Epithelial cell of proximal tubule (primary cell): ENCODE results near the gene ANO4. TPM values are rescaled to one million over a fixed set of nuclear protein-coding genes. Genes with fewer than 3 reads are reported as not detected.

Experiments
- DNase-seq: peaks from one replicate; pipeline ENCODE4 v3.0.0-alpha.2; 2011; ENCODE audit warnings: low read depth
- H3K4me3 ChIP-seq: 2 replicates; pipeline ENCODE4 v1.5.1; 2011; ENCODE audit warnings: low read depth, mild to moderate bottlenecking, low read length
- CTCF ChIP-seq: conservative IDR thresholded peaks from 2 replicates; pipeline ENCODE4 v1.5.1; 2012; ENCODE audit warnings: low read depth, mild to moderate bottlenecking, low read length
- total RNA-seq: library from RNA; depleted of rRNA; stranded (reverse); fragments of >200 nt; gene quantifications from 2 replicates; pipeline ENCODE4 v1.2.3, GENCODE V29; 2015

ANO4 gene
- total RNA-seq, 1 donor from 2014 or later: 0.86 TPM

GRCh38 chr12:100860611-100861010, 66.0 kb downstream of the ANO4 start:
- H3K4me3 ChIP-seq: no peak overlapping the region
- no peak for TF ChIP-seq CTCF
- DNase-seq: peak; percentile 36

- no peak for TF ChIP-seq CTCF
- no peak overlapping the region for H3K4me3 ChIP-seq
- DNase-seq: no peak
Measured at GRCh38 chr12:100862676-100863075, 68.1 kb downstream of the ANO4 start.

GRCh38 chr12:100864366-100864765, 69.8 kb downstream of the ANO4 start:
- TF ChIP-seq CTCF: no peak
- no peak overlapping the region for H3K4me3 ChIP-seq
- no peak for DNase-seq

- no peak for TF ChIP-seq CTCF
- no peak overlapping the region for H3K4me3 ChIP-seq
- no peak for DNase-seq
Measured at GRCh38 chr12:100867639-100868393, 73.2 kb downstream of the ANO4 start.

GRCh38 chr12:100868487-100868886, 73.9 kb downstream of the ANO4 start:
- no peak overlapping the region for H3K4me3 ChIP-seq
- DNase-seq: no peak
- TF ChIP-seq CTCF: no peak

GRCh38 chr12:100871195-100871734, 76.7 kb downstream of the ANO4 start:
- DNase-seq: no peak
- TF ChIP-seq CTCF: no peak
- no peak overlapping the region for H3K4me3 ChIP-seq

GRCh38 chr12:100875156-100875555, 80.6 kb downstream of the ANO4 start:
- no peak for TF ChIP-seq CTCF
- no peak for DNase-seq
- H3K4me3 ChIP-seq: no peak overlapping the region
